GM19023 (cell line): ENCODE data around the gene TUBB2B.
"Not testable (repeated sequence)": the region's sequence is repeated elsewhere in the genome, so short reads cannot be mapped to it uniquely, and the experiment has no call there.

ENCODE experiments used
- ATAC-seq: cut with Tn5 transposase; IDR thresholded peaks from one replicate; pipeline ENCODE4 v1.9.1; 2021; ENCODE audit warnings: mild to moderate bottlenecking, moderate library complexity; ENCODE audit not compliant: unreplicated experiment

Gene TUBB2B

GRCh38 chr6:3190779-3191178 lies 36.7 kb downstream of the TUBB2B start:
- no peak for ATAC-seq

DNA sequence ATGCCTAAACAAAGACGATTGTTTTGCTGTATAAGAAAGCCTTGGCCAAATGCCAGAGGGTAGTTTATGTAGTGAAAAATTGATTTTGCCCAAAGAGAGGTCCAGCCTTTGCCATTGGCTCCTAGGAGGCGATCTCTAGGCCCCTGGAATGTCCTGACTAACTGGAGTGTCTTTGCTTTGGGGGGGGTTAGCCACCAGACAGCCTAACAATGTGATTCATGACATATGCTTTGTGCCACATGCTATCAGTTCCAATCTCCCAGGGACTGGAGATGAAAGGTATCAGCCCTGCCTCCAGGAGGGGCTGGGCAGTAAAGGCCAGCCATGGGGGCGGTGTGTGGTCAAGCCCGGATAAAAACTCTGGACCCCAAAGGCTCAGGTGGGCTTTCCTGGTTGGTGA lies 37.4 kb downstream of the TUBB2B start:
- no peak for ATAC-seq

DNA sequence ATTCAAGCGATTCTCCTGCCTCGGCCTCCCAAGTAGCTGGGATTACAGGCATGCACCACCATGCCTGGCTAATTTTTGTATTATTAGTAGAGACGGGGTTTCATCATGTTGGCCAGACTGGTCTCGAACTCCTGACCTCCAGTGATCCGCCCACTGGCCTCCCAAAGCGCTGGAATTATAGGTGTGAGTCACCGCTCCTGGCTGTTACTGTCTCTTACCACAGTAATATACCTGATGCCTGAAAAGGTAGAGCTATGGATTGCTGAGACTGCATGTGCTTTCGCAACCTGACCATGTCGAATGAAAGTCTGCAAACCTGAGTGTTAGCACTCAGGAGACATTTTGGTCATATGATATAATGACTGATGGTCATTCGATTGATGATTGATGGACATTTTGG lies 38.3 kb downstream of the TUBB2B start:
- not testable (repeated sequence) for ATAC-seq

DNA sequence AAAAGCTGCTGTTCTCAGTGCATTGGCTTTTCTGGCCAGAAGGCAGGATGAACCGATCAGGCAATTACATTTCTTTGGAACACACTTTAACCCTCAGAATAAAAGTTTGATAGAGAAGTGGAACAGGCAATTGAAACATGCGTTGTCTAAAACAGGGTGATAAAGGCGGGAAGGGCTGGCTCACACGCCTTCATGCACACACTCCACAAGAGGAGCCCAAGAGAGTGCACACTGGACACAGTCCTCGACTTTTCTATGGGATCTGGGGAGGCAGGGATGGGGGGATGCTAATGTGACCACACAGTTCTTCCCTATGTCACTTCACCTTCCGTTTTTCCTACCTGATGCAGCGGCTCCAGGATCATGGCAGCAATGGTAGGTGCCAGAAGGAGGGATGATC lies 39.2 kb downstream of the TUBB2B start:
- ATAC-seq, result no peak

DNA sequence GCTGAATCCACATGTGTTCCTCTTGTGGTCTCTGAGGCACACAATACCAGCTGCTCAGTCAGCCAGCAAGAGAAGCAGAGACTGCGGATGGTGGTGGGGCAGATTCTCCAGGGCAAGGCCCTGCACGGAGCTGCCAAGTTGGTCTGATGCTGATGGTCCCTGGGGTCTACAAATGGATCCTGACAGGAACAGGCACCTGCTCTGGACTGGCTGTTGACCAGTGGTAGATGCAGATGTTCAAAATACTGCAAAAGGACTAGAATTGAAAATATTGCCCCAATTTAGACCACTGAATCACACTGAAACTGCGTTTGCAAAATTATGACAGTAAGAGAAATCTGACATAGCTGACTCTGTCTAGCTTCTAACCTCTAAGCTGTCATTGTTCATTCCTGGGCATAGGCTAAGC lies 40.5 kb downstream of the TUBB2B start:
- no peak for ATAC-seq

- ATAC-seq, result no peak
These were observed 44.4 kb downstream of the TUBB2B start for GRCh38 chr6:3183066-3183465.

DNA sequence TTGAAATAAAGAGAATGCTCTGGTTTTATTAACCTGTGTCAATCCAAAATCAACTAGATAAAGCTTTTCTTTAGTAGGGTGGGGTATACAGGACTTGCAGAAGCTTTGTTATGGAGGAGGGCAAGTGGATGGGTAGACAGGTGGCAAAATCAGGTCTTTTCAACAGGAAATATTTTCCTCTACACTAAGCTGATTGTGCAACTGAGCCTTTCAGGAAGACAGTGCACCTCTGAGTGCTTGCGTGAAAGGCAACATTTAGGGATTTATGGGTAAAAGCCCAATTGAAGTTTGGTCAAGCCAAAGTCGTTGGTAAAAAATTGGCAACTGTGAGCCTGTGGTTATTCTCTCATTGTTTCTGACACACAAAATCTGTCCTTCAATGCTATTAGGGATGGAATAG lies 46.3 kb downstream of the TUBB2B start:
- no peak for ATAC-seq

DNA sequence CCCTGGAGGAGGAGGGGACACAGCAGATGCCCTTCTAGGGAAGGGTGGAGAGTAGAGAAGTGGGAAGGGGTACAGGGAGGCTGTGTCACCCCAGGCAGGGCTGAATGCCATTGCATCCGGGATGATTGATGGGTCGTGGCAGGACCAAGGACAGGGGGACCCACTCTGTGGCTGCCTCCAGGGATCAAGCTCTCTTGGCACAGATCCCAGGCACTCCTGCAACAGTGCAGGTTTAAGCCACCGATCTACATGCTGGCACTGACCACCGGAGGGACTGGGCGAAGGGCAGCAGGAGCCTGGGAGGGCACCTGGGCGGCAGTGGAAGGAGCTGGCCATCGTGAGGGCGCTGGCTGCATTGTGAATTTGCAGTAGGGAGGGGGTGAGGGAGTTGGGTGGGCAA lies 47.5 kb downstream of the TUBB2B start:
- not testable (repeated sequence) for ATAC-seq

DNA sequence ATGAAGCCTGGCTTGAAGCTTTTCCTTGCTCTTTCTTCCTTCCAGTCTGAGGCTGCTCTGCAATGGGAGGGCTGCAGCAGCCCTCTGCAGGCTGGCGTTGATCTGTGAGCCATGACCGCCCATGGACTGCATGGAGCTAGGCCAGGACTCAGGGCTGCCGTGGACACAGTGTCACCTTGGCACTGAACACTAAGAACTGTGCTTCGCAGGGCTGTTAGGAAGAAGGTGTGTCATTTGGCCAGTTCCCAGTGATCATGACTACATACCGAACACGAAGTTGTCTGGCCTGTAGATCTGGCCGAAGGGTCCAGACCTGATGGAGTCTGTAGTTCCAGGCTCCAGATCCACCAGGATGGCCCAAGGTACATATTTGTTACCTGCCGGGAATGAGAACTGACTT lies 48.8 kb downstream of the TUBB2B start:
- ATAC-seq, result not testable (repeated sequence)

- ATAC-seq, result no peak
These were observed 50.7 kb downstream of the TUBB2B start for GRCh38 chr6:3176562-3177355.

DNA sequence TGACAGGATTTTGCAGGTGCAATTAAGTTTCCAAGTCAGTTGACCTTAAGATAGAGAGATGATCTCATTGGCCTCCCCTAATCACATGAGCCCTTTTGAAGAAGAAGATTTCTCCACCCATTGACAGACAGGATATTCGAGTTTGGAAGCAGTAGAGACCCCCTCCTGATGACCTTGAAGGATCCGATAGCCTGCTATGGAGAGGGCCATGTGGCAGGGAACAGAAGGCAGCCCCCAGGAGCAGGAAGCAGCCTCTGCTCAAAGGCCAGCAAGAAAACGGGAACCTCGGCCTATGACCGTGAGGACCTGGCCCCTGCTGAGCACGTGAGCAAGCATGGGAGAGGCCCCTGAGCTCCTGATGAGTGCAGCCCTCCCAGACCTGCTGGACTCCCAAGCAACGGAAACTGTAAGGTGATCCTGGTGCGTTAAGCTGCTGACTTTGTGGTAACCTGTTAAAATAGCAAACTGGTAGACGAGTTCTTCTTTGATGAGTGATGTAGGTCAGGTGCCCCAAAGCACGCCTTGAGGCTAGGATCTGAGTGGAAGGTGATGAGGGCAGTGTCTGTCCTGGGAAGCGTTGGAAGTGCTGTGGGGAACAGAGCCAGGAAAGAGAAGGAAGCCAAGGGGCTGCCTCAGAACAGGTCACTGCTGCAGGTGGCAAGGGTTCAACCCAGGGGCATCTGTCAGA lies 51.6 kb downstream of the TUBB2B start:
- ATAC-seq, result no peak
